LNCaP clone FGC (cell line): ENCODE results near the gene BRIP1.
"Not testable (repeated sequence)": the region's sequence is repeated elsewhere in the genome, so short reads cannot be mapped to it uniquely, and the experiment has no call there.

Experiments
- DNase-seq: peaks from one replicate; pipeline ENCODE4 v3.0.0-alpha.2; 2011; ENCODE audit warnings: low read depth
- H3K4me3 ChIP-seq: 2 replicates; pipeline ENCODE4 v1.5.1; 2011; ENCODE audit warnings: mild to moderate bottlenecking, low read depth, low read length, control low read depth
- TF ChIP-seq, protein P1 (sequence below): IDR thresholded peaks from 2 replicates; pipeline ENCODE4 v1.5.1; 2012; ENCODE audit warnings: mild to moderate bottlenecking; ENCODE audit not compliant: control insufficient read depth, insufficient read depth; ENCODE audit errors: extremely low read depth

Gene BRIP1

GRCh38 chr17:61783556-61784304 lies 79.6 kb downstream of the BRIP1 start:
- no peak overlapping the region for H3K4me3 ChIP-seq
- TF ChIP-seq, protein P1, sequence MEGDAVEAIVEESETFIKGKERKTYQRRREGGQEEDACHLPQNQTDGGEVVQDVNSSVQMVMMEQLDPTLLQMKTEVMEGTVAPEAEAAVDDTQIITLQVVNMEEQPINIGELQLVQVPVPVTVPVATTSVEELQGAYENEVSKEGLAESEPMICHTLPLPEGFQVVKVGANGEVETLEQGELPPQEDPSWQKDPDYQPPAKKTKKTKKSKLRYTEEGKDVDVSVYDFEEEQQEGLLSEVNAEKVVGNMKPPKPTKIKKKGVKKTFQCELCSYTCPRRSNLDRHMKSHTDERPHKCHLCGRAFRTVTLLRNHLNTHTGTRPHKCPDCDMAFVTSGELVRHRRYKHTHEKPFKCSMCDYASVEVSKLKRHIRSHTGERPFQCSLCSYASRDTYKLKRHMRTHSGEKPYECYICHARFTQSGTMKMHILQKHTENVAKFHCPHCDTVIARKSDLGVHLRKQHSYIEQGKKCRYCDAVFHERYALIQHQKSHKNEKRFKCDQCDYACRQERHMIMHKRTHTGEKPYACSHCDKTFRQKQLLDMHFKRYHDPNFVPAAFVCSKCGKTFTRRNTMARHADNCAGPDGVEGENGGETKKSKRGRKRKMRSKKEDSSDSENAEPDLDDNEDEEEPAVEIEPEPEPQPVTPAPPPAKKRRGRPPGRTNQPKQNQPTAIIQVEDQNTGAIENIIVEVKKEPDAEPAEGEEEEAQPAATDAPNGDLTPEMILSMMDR = no peak
- DNase-seq = no peak

- DNase-seq = no peak
- H3K4me3 ChIP-seq = no peak overlapping the region
- TF ChIP-seq, protein P1 = no peak
These were observed 80.2 kb downstream of the BRIP1 start for GRCh38 chr17:61783120-61783519.

DNA sequence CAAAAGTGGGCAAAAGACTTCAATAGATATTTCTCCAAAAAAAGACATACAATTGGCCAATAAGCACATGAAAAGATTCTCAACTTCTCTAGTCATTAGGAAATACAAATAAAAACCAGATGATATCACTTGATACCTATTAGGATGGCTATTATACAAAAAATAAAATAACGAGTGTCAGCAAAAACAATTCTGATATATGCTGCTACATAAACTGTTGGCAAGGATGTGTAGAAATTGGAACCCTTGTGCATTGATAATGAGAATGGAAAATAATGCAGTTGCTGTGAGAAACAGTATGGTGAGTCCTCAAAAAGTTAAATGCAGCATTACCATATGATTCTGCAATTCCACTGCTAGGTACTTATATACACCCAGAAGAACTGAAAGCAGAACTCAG lies 80.6 kb downstream of the BRIP1 start:
- no peak for DNase-seq
- no peak overlapping the region for H3K4me3 ChIP-seq
- TF ChIP-seq, protein P1 = no peak

- H3K4me3 ChIP-seq = no peak overlapping the region
- DNase-seq = no peak
- TF ChIP-seq, protein P1 = no peak
These were observed 88.0 kb downstream of the BRIP1 start for GRCh38 chr17:61775364-61775763.

GRCh38 chr17:61774724-61775123 lies 88.6 kb downstream of the BRIP1 start:
- DNase-seq = no peak
- TF ChIP-seq, protein P1 = no peak
- no peak overlapping the region for H3K4me3 ChIP-seq

DNA sequence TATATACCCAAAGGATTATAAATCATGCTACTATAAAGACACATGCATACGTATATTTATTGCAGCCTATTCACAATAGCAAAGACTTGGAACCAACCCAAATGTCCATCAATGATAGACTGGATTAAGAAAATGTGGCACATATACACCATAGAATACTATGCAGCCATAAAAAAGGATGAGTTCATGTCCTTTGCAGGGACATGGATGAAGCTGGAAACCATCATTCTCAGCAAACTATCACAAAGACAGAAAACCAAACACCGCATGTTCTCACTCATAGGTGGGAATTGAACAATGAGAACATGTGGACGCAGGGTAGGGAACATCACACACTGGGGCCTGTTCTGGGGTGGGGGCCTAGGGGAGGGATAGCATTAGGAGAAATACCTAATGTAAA lies 89.2 kb downstream of the BRIP1 start:
- H3K4me3 ChIP-seq, DNase-seq: not testable (repeated sequence)

DNA sequence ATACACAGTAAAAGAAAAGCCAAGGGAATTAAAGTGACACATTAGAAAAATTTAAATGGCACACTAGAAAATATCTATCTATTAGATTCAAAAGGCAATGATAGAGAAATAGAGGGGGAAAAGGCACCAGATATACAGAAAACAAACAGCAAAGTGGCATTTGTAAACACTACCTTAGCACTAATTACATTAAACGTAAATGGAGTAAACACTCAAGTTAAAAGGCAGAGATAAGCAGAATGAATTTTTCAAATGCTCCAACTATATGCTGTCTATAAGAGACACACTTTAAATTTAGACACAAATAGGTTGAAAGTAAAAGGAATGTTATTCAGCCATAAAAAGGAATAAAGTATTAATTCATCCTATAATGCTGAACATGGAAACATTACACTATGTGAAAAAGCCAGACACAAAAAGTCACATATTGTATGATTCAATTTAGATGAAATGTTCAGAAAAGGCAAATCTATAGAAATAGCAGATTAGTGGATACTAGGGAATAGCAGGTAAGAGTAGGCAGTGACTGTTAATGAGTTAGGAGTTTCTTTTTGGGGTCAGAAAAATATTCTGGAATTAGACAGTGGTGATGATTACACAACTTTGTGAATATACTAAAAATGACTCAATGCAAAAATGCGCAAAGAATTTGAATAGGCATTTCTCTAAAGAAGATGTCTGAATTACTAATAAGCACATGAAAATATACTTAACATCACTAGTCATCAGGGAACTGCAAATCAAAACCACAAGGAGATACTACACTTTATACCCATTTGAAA lies 92.4 kb downstream of the BRIP1 start:
- H3K4me3 ChIP-seq = no peak overlapping the region
- no peak for DNase-seq
- TF ChIP-seq, protein P1 = no peak
